ENCODE results near the gene RNF14.

RNF14 gene

GRCh38 chr5:141947316-141947715 lies 21.6 kb upstream of the RNF14 start:
- DNase-seq (ENCODE audit: low read depth in 4 of 4, low spot score in 1 of 4) = no peak

DNA sequence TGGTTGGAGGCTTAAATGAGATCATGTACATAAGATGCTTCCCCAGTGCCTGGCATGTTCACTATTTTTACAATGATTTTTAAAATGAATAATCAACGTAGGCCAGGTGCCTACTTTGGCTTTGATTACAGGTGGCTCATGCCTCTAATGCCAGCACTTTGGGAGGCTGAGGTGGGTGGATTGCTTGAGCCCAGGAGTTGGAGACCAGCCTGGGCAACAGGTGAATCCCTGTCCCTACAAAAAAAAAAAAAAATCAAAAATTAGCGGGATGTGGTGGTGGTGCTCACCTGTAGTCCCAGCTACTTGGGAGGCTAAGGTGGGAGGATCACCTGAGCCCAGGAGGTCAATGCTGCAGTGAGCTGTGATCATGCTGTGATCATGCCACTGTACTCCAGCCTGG lies 20.1 kb upstream of the RNF14 start:
- no peak for DNase-seq (ENCODE audit: low read depth in 4 of 4, low spot score in 1 of 4)

DNA sequence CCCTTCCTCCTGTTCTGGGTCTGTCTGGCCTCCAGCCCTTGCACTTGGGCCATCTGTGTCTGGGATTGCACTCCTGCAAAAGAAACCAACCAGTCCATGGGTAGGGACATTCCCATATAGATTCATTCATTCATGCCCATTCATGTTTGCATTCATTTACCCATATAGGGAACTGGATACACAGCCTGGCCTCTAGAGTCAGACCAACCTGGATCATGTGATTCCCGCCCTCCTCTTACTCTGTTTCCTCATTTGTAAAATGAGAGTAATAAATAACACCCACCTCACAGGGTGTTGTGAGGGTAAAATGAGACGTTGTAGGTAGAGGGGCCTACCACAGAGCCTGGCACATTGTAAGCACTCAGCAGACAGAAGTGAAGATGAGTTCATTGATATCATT lies 19.4 kb upstream of the RNF14 start:
- DNase-seq (ENCODE audit: low read depth in 4 of 4, low spot score in 1 of 4) = no peak

- no peak for DNase-seq (ENCODE audit: low read depth in 4 of 4, low spot score in 1 of 4)
Measured at GRCh38 chr5:141950207-141951005, 18.5 kb upstream of the RNF14 start.

DNA sequence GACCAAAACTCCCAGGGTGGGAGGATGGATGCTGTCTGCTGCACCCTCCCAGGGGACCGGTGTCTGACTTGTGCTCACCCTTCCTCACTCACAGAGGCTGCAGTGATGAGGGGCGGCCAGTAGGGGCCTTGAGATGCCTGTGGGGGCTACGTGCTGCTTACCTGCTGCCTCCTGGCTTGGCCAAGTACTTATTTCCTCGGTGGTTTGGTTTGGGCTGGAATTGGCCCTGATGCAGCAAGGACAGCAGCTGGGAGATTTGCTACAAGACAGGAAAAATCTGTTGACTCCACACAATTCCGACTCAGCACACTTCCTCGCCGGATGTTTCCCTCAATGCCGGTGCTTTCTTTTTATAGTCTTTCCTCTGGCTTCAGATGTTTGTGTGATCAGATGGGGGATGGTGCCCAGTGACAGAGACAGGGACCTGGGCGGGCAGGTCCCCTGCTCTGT lies 17.5 kb upstream of the RNF14 start:
- no peak for DNase-seq (ENCODE audit: low read depth in 4 of 4, low spot score in 1 of 4)

DNA sequence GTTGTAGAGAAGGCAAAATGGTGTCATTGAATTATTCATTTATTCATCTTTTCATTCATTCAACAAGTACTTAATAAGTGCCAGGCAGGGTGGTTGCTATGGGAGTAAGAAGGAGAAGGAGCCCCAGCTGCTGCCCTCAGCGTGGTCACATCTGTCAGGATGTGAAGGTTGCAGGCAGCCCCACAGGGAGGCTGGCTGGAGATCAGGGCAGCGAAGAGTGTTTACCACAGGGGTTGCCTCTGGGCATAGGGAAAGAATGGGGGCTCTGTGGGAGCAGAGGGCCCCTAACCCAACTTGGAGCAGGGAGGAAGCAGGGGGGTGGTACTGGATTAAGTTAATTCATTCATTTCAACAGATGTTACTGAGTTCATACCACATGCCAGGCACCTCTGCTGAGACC lies 16.9 kb upstream of the RNF14 start:
- no peak for DNase-seq (ENCODE audit: low read depth in 4 of 4, low spot score in 1 of 4)

DNA sequence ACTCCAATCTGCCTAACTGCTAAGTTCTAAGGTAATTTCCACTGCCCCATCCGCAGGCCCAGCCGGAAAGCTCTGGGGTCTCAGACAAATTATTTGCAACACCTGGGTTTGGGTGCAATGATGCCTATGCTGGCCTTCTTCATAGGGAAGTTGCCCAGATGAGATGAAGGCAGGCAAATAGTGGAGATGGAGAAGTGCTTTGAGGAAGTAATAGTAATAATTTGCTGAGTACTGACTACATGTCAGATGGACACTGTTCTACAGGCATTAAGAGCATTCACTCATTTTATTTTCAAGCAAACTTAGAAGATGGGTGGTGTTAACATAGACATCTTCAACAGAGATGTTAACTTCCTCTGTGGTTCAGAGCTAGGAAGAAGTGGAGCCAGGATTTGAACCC lies 14.7 kb upstream of the RNF14 start:
- no peak for DNase-seq (ENCODE audit: low read depth in 4 of 4, low spot score in 1 of 4)

- DNase-seq (ENCODE audit: low read depth in 4 of 4, low spot score in 1 of 4) = no peak
Measured at GRCh38 chr5:141957367-141957996, 11.4 kb upstream of the RNF14 start.

GRCh38 chr5:141958113-141958512 lies 10.8 kb upstream of the RNF14 start, which contains the start of gene PCDH12:
TSS of gene PCDH12 (minus strand) at chr5:141958202. CDS start at chr5:141957851, 351 bp downstream.
- no peak for DNase-seq (ENCODE audit: low read depth in 4 of 4, low spot score in 1 of 4)

- no peak for DNase-seq (ENCODE audit: low read depth in 4 of 4, low spot score in 1 of 4)
Measured at GRCh38 chr5:141958546-141959172, 10.2 kb upstream of the RNF14 start.

DNA sequence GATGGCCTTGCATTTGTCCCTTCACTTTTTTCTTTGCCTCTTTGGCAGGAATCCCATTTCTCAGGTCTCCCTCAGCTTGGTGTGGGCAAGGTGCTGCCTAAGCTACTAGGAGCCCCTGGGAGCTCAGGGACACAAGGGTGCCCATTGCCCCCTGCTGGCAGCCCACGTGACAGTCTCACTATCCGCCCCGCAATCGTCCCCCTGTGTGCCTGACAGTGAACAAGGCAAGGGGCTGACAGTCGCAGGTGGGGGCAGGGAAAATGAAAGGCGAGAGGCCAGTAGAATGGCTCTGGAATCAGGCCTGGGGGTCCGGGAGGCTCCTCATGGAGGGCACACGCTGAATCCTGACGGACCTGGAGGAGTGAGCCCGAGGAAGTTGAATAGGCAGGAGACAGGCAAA lies 8.9 kb upstream of the RNF14 start:
- DNase-seq (ENCODE audit: low read depth in 4 of 4, low spot score in 1 of 4) = no peak

- DNase-seq (ENCODE audit: low read depth in 4 of 4, low spot score in 1 of 4) = peak; percentile 82 to 89 (median 85)
Measured at GRCh38 chr5:141960449-141961323, 8.2 kb upstream of the RNF14 start.

- DNase-seq (ENCODE audit: low read depth in 4 of 4, low spot score in 1 of 4) = no peak
Measured at GRCh38 chr5:141961466-141961865, 7.4 kb upstream of the RNF14 start.

- DNase-seq (ENCODE audit: low read depth in 4 of 4, low spot score in 1 of 4) = no peak
Measured at GRCh38 chr5:141963701-141964100, 5.2 kb upstream of the RNF14 start.

DNA sequence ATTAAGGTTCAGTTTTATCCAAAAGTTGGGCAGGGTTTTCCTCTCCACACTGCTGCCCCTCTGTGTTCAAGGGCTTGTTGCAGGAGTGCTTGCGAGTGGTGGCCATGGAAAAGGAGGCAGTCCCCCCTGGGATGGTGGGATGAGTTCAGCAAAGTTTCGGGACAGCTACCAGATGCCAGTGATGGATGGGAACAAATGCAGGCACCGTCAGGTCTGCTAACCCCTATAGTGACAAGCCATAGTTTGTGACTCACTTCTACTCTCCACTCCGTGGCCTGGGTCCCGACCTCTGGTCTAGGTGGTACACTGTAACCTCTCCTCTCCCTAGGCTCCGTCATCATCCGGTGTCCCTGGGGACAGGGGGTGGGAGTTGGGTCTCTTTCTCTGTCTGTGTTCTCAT lies 3.8 kb upstream of the RNF14 start:
- DNase-seq (ENCODE audit: low read depth in 4 of 4, low spot score in 1 of 4) = no peak

DNA sequence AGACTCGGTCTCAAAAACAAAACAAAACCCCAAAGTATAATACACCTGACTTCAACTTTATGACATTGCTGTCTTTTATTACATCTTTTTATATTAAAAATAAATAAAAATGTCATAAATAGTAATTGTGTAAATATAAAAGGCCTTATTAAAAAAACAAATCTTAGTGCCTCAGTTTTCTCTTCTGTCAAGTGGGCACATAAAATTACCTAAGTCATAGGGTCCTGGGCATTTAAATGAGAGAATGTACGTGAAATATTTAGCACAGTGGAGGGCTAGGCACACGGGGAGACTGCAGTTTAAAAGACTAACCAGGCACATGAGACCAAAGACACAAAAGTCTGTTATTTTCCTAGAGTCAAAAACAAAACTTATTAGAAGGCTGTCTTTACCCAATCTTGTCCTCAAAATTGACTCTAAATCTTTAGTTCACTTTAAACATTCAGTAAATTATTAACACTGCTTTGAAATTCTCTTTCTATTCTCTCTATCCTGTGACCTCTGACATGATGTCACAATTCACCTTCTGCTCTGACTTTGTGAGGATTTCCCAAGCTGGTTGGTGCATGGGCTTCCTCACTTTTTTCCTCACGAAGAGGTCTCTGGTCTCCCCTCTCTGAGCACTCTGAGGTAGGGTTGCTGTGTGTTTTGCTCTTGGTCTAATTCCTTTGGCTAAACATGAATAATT lies 2.5 kb upstream of the RNF14 start:
- no peak for DNase-seq (ENCODE audit: low read depth in 4 of 4, low spot score in 1 of 4)

DNA sequence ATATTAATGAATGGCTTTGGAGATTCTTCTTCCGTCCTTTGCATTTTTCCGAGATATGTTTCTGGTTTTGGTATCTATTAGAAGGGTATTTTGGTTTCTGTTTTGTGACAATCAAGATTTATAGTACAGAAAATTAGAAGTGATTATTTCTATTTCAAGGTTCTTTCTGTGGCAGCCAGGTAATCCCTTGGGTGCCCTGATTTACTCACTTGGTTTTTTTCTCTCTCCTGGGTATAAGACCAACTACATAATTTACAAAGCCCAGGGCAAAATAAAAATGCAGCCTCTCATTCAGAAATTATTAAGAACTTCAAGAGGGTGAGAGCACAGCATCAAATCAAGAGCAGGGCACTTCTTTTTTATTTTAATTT lies 2.0 kb upstream of the RNF14 start:
- DNase-seq (ENCODE audit: low read depth in 4 of 4, low spot score in 1 of 4) = no peak

DNA sequence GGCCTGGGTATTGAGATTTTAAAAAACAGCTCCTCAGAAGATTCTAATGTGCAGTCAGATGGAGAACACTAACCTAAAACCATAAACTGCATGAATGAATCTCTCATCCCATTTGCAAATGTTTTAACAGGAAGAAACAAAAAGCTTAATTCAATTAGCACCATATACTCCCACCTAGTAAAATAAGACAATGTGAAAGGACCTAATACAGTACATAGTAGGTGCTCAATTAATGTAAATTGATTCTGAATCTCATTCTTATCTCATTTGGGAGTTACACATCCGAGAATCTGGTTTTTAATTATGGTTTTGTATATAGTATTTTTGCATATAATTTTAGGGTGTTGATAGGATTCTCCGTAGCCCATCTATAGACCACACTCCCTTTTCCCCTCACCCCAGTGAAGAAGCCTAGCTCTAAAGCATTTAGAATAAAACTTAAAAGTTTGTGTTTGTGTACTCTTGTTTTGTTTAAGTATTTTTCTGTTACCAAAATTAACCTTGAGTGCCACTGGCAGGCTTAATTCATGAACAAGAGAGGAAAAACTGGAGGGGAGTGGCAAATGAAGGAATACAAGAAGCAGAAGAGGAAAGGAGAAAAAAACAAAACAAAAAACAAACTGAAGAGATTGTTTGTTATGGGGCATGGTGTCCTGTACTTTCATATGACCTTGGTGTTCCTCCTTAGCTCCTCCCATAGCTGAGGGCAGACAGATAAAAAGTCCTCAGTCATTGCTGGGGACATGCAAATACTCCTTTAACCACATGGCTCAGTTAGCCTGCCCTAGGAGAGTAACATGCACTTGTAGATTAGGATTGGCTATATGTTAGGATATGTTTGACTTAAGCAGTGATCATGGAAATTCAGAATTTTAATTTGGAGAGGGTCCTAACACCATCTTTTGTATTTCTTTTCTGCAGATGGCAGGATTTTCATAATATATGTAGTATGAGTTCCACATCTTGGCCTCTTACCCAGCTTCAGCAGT lies 1.2 kb downstream of the RNF14 start:
- no peak for DNase-seq (ENCODE audit: low read depth in 4 of 4, low spot score in 1 of 4)

DNA sequence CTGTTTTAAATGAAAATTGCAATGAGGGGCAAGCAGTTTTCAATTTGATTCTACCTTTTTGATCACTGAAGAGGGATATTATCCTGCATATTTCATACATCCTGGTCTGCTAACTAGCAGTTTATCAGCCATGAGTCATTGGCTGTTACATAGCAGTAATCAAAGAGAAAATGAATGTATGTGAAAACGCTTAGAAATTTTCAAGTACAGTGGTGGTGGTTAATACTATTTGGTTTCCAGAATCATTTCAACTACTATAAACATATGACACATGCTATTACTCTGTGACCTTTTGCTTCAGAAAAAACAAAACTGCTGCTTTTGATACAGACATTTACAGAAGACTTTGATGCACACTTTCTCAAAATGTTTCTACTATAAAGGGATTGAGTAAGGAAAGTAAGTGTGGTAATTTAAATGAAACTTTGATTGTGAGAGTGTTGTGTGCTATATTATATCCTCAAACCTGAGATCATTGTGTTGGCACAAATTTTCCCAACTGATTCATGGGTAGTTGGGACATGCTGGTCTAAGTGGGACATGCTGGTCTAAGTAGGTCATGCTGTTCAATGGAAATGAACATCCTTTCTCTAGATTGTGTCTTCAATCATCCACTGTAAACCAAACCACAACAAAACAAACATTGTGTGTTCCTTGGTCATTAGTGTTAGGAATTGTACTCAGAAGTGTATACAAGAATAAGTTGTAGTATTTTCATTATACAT lies 5.1 kb downstream of the RNF14 start:
- DNase-seq (ENCODE audit: low read depth in 4 of 4, low spot score in 1 of 4) = no peak

Data from stimulated activated CD4-positive, alpha-beta T cell treated with anti-CD3 and anti-CD28 coated beads, Interleukin-1b, Interleukin-23, amount 100 ng/mL, for 24 hours (primary cell).